Sigmoid colon (tissue), 4 donors: ENCODE results near the gene CKAP4.

Experiments
- EP300 ChIP-seq, 4 donors: sonication (generic); formaldehyde crosslinking; IDR thresholded peaks; one replicate each; pipeline ENCODE4 v1.6.1; 2017; ENCODE audit warnings: antibody characterized with exemption in 4 of 4
- TF ChIP-seq, protein P1 (sequence below), 4 experiments: fragments of 450-650 bp in 3 of 4; fragments of 200-600 bp in 1 of 4; IDR thresholded peaks; one replicate each; pipeline ENCODE4 v1.5.1; 2016 to 2019; ENCODE audit warnings: antibody characterized with exemption in 4 of 4, mild to moderate bottlenecking in 3 of 4, moderate library complexity in 2 of 4

DNA sequence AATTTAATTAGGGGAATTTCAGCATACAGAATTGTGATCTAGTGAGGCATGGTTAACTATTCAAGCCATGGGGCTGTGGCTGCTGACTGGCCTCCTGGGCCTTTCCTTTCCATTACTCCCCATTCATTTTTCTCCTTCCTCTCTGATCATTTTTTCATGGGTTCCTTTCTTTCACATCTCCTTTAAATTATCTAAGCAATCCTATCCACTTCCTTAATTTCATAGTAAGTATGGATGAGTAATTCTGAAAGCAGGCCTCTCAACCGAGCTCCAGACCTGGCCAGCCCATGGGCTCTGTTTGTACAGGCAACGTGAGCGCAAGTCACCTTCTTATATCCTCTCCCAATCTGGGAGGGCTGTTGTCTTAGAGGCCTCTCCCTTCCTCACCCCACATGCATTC lies 13.4 kb downstream of the CKAP4 start:
- TF ChIP-seq, protein P1, sequence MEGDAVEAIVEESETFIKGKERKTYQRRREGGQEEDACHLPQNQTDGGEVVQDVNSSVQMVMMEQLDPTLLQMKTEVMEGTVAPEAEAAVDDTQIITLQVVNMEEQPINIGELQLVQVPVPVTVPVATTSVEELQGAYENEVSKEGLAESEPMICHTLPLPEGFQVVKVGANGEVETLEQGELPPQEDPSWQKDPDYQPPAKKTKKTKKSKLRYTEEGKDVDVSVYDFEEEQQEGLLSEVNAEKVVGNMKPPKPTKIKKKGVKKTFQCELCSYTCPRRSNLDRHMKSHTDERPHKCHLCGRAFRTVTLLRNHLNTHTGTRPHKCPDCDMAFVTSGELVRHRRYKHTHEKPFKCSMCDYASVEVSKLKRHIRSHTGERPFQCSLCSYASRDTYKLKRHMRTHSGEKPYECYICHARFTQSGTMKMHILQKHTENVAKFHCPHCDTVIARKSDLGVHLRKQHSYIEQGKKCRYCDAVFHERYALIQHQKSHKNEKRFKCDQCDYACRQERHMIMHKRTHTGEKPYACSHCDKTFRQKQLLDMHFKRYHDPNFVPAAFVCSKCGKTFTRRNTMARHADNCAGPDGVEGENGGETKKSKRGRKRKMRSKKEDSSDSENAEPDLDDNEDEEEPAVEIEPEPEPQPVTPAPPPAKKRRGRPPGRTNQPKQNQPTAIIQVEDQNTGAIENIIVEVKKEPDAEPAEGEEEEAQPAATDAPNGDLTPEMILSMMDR (IDR thresholded peaks at IDR 0.05) = no peak
- no peak for TF ChIP-seq EP300 (IDR thresholded peaks at IDR 0.05)
